T-helper 17 cell (primary cell): ENCODE measurements around the gene PLPP4. TPM values are rescaled to one million over a fixed set of nuclear protein-coding genes. Genes with fewer than 3 reads are reported as not detected.

Experiments
- ATAC-seq: fragments of 150-1000 bp; cut with Tn5 transposase; 2 replicates; pipeline ENCODE4 v1.10.0; 2021; ENCODE audit warnings: mild to moderate bottlenecking, moderate library complexity
- DNase-seq, 3 donors: peaks; one replicate each; pipeline versions ENCODE4 v3.0.0 to v3.0.0-alpha.2; 2020 to 2021
- H3K9me3 ChIP-seq: one replicate; pipeline ENCODE4 v1.7.0; 2013; ENCODE audit warnings: low read length, mild to moderate bottlenecking; ENCODE audit not compliant: control insufficient read depth, poor library complexity, severe bottlenecking
- H3K27ac Mint-ChIP-seq: one replicate; pipeline ENCODE4 v1.8.0; 2022; ENCODE audit warnings: mild to moderate bottlenecking, moderate library complexity, mixed read lengths
- H3K27me3 Mint-ChIP-seq: one replicate; pipeline ENCODE4 v1.8.0; 2022; ENCODE audit warnings: mixed read lengths
- H3K36me3 Mint-ChIP-seq: one replicate; pipeline ENCODE4 v1.8.0; 2022; ENCODE audit warnings: low read depth, mixed read lengths
- H3K4me1 Mint-ChIP-seq: one replicate; pipeline ENCODE4 v1.8.0; 2022; ENCODE audit warnings: mild to moderate bottlenecking, mixed read lengths
- H3K4me3 Mint-ChIP-seq: one replicate; pipeline ENCODE4 v1.8.0; 2022; ENCODE audit warnings: mild to moderate bottlenecking, moderate library complexity, mixed read lengths
- total RNA-seq, 4 donors: library from RNA in 2 of 4; stranded (reverse) in 2 of 4; gene quantifications; one replicate each; pipeline ENCODE4 v1.2.3 and lab custom pipeline; 2022 to 2026

The PLPP4 gene
- total RNA-seq, 2 donors from 2014 or later: not detected

DNA sequence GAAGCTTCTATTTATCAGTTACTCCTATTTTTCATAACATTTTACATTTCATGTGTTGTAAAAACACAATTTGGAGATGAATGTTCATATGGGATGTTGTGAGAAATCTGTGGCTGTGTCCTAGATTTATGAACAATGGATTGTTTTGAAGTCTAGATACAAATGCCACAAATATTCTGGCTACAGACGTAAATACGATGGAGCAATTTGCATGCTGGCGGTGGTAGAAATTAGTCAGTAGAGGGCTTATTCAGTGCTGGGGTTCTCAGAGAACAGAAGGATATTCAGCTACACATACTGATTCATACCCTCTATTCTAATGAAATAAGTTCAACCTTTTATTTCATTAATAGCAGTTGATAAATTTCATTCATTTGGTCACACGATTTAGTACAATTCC lies 48.8 kb downstream of the PLPP4 start:
- Mint-ChIP-seq H3K27me3 (no peaks in the 10 kb centered on the region), H3K27ac (no peak overlapping the region)

DNA sequence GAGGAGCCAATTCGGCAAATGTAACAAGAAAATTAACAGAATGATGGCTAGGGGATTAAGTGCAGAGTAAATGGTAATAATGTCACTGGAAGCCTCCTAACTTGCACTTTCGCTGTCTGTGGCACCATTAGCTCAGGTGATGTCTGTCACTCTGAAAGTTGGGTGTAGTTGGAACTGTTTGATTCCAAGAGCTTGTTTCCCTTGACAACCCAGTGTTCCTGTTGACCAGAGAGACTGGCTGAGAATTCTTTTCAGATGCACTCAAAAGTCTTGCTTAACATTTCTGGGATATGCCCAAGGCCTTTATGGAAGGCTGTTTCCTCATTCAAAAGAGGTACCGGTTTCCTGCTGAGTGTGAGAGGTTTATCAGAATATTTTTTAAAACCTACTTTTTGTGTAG lies 49.6 kb downstream of the PLPP4 start:
- no peaks in the 10 kb centered on the region for H3K27me3 Mint-ChIP-seq
- no peaks in the 10 kb centered on the region for H3K4me1 Mint-ChIP-seq
- no peak overlapping the region for H3K27ac Mint-ChIP-seq
- ATAC-seq (no peak), DNase-seq (no peak)
- H3K4me3 Mint-ChIP-seq: no peak overlapping the region
- H3K36me3 Mint-ChIP-seq: no peaks in the 10 kb centered on the region
- no peaks in the 10 kb centered on the region for H3K9me3 ChIP-seq

More for the DNA sequence above, 48.8 kb downstream of the PLPP4 start:
- Mint-ChIP-seq H3K4me1 (no peaks in the 10 kb centered on the region), H3K36me3 (no peaks in the 10 kb centered on the region), H3K4me3 (no peak overlapping the region)
- DNase-seq: no peak
- no peaks in the 10 kb centered on the region for H3K9me3 ChIP-seq
- ATAC-seq: no peak

DNA sequence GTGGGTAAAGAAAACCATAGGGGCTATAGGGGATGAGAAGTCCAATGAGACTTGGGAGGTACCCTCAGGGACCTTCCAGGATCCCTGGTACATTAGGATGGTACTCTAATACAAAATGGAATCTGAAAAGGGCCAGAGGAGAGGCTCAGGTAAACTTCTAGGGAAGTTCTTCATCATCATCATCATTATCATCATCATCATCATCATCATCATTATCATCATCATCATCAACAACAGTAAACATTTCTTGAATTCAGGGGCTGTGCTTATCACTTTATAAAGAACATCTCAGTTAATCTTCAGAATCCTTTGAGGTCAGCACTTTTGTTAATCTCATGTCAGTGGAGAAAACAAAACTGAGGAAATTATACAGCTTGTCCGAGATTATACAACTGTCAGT lies 50.1 kb downstream of the PLPP4 start:
- Mint-ChIP-seq H3K36me3 (no peaks in the 10 kb centered on the region), H3K27ac (no peak overlapping the region), H3K27me3 (no peaks in the 10 kb centered on the region), H3K4me3 (no peak overlapping the region), H3K4me1 (no peaks in the 10 kb centered on the region)
- ATAC-seq (no peak), DNase-seq (no peak)
- H3K9me3 ChIP-seq: no peaks in the 10 kb centered on the region

DNA sequence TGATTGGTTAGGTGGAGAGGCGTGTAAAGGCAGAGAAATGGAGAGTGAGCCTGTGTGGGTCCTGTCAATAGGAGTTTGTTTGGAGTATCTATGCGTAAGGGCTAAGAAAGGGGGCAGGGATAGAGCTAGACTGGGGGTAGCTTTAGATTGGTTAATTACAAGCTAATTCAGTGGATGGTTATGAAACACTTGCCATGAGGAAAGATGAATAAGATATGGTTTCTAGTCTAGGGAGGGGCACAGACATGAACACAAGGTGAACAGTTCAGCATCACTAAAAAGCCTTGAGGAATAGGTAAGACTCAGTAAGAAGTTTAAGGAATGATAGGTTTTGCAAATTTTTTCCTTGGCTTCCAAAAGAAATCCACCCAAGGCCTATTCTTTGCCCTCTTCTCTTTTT lies 50.6 kb downstream of the PLPP4 start:
- DNase-seq: no peak
- Mint-ChIP-seq H3K27ac (no peak overlapping the region), H3K27me3 (no peaks in the 10 kb centered on the region), H3K4me3 (no peak overlapping the region), H3K36me3 (no peaks in the 10 kb centered on the region), H3K4me1 (no peaks in the 10 kb centered on the region)
- ATAC-seq: no peak
- no peaks in the 10 kb centered on the region for H3K9me3 ChIP-seq

DNA sequence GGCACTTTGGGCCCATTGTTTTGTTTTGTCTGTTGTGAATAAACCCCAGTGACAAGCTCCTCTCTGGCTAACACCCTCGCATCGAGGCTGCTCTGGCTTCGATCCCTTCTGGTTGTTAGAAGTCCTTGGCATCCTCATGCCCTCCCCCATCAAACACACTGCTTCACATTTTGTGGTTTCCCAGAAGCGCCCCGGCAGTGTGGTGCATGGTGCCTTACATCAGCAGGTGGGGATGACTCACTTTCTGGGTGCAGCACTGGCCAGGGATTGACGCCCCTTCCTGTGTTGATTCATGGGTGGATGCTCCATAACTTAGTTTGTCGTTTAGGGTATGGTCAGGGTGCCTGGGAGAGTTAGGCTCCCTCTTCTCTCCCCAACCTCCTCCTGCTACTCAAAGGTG lies 51.4 kb downstream of the PLPP4 start:
- H3K4me1 Mint-ChIP-seq: no peaks in the 10 kb centered on the region
- H3K9me3 ChIP-seq: no peaks in the 10 kb centered on the region
- no peaks in the 10 kb centered on the region for H3K27me3 Mint-ChIP-seq
- H3K27ac Mint-ChIP-seq: no peak overlapping the region
- no peak for ATAC-seq
- H3K36me3 Mint-ChIP-seq: no peaks in the 10 kb centered on the region
- no peak for DNase-seq
- no peak overlapping the region for H3K4me3 Mint-ChIP-seq

DNA sequence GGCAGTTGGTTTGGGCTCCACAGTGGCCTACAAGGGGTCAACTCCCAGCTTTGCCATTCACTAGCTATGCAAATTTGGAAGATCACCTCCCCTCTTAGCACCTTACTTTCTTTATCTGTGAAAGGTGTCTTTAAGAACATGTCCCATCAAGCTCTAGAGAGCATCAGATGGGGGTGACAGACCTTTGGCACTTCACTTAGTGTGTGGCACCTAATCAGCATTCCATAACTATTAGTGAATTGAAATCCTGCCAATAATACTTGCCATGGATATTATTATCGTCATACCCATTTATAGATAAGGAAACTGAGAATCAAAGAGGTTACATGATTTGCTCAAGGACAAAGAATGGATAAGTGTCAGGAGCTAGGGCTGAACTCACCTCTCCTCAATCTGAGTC lies 51.9 kb downstream of the PLPP4 start:
- no peaks in the 10 kb centered on the region for H3K36me3 Mint-ChIP-seq
- no peak overlapping the region for H3K4me3 Mint-ChIP-seq

DNA sequence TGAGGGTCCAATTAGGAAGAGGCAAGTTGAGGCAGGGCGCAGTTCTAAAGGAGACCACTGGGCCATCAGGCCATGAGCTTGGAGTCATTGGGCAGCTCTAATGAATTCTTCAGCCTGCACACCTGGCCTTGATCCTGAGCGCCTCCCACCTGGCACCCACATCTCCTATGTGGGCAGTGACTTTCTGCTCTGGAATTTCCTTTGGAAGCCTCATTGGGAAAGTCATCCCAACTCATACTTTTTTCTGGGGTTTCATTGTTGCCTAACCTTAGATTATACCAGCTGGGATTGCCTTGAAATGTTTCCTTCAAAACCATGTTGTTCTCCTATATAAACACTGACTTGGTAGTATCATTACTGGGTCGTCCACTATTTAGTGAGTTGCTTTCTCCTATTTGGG lies 54.1 kb downstream of the PLPP4 start:
- ATAC-seq: no peak
- DNase-seq: no peak
- Mint-ChIP-seq H3K27me3 (no peaks in the 10 kb centered on the region), H3K36me3 (no peaks in the 10 kb centered on the region), H3K4me1 (no peaks in the 10 kb centered on the region), H3K27ac (no peak overlapping the region), H3K4me3 (no peak overlapping the region)
- no peaks in the 10 kb centered on the region for H3K9me3 ChIP-seq

More for the DNA sequence above, 51.9 kb downstream of the PLPP4 start:
- Mint-ChIP-seq H3K27me3 (no peaks in the 10 kb centered on the region), H3K27ac (no peak overlapping the region), H3K4me1 (no peaks in the 10 kb centered on the region)
- no peak for DNase-seq
- no peaks in the 10 kb centered on the region for H3K9me3 ChIP-seq
- no peak for ATAC-seq

DNA sequence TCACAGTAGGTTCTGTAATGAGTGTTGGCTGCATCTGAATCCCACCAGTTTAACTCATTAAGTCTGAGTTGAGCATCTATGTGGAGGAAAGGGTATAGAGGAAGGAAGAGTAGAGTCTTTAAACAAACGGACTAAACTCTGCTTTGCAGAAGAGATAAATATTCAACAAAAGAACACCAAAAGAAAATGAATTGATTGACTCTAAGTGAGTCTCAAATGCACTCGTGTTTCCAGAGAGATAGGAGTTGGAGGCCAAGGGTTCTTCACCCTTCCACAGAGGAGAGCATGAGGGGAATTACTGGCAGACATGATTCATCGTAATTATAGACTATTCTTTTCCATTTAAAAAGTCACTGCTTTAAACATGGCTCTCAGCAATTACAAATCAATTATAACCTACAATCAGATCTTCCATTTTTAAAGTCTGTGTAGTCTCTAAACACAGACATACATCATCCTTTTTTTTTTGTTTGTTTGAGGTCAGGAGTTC lies 56.3 kb downstream of the PLPP4 start:
- no peak for ATAC-seq
- H3K36me3 Mint-ChIP-seq: no peaks in the 10 kb centered on the region

DNA sequence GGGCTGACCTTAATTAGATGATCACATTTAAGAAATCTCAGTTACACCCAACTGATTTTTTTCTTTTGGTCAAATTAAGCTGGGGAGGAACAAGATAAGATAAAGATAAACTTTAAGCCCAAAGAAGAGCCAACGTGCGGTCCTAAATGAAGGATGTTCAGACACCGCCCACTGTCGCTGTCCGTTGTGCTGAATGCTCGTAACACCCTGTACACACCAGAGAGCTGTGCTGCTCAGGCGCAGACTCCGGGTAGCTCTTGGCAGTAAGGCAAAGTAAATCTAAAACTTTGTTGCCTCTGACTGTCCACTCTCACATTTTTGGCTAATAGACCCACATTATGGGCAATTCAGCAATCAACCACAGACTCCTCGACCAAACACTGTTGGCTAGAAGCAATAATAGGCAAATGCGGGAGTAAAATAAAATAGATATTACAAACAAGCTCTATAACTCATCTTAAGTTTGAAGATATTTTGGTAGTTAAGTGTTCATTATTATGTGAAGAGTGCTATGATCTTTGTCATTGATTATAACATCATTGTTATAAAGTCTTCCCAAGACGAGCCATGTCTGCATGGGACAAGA lies 57.1 kb downstream of the PLPP4 start:
- ATAC-seq (no peak), DNase-seq (no peak)
- Mint-ChIP-seq H3K27me3 (no peaks in the 10 kb centered on the region), H3K4me3 (no peak overlapping the region), H3K4me1 (no peaks in the 10 kb centered on the region), H3K27ac (no peak overlapping the region), H3K36me3 (no peaks in the 10 kb centered on the region)
- H3K9me3 ChIP-seq: no peaks in the 10 kb centered on the region

More for the DNA sequence above, 56.3 kb downstream of the PLPP4 start:
- DNase-seq: no peak
- Mint-ChIP-seq H3K27me3 (no peaks in the 10 kb centered on the region), H3K27ac (no peak overlapping the region), H3K4me1 (no peaks in the 10 kb centered on the region), H3K4me3 (no peak overlapping the region)
- no peaks in the 10 kb centered on the region for H3K9me3 ChIP-seq

DNA sequence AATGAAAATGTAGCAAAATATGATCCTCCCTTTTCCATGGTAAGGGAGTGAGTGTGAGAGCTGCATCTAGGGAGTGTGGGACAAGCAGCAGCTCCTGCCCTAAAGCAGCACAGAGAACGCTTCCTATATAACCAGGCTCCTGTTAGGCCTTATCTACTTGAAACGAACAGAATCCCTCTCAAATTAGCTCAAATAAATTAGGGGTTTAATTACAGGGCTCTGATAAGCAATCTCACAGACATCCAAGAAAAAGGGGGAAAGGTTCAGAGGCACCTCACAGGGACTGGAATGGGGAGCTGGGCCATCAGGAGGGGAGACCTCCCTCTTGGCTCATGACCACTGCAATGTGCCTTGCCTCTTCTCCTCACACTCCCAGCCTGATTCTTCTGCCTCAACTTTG lies 57.9 kb downstream of the PLPP4 start:
- H3K36me3 Mint-ChIP-seq: no peaks in the 10 kb centered on the region
- H3K27ac Mint-ChIP-seq: no peak overlapping the region
- DNase-seq (no peak), ATAC-seq (no peak)
- H3K4me1 Mint-ChIP-seq: no peaks in the 10 kb centered on the region
- H3K4me3 Mint-ChIP-seq: no peak overlapping the region
- no peaks in the 10 kb centered on the region for H3K9me3 ChIP-seq
- no peaks in the 10 kb centered on the region for H3K27me3 Mint-ChIP-seq

DNA sequence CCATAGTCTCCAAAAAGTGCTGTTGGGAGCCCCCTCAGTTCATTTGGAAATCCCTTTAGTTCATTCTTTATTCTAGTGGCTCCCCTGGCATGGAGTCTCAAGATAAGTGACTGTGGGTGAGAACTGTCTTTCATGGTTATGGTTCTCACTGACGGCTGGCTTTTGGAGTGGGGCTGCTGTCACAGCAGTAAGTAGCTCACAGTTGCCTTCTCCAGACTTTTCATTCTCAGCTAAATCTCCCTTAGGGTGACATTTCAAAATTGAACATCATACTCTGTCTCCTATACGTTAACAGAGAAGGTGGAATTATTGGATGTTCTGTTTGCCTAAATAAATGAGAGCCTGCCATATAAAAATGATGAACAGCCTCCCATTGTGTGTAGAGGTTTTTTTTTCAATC lies 58.7 kb downstream of the PLPP4 start:
- Mint-ChIP-seq H3K4me1 (no peaks in the 10 kb centered on the region), H3K27me3 (no peaks in the 10 kb centered on the region), H3K4me3 (no peak overlapping the region), H3K27ac (no peak overlapping the region), H3K36me3 (no peaks in the 10 kb centered on the region)
- DNase-seq: no peak
- H3K9me3 ChIP-seq: no peaks in the 10 kb centered on the region
- no peak for ATAC-seq

DNA sequence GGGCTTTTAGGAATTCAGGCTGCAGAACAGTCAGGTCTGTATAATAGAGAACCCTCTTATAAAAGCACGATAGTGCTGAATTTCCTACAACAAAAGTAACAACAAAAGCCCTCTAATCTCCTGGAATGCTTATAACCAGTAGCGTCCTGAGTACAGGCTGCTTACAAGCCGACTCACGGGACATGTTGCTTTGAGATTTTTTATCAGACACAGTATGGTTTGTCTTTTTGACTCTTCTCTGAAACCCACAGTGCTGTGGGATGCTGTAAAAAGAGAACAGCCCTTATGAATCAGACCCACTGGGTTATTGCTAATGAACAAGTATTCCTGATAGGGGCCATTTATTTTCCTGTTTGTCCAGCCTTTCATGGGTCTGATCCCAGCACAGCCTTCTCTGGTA lies 59.4 kb downstream of the PLPP4 start:
- H3K4me1 Mint-ChIP-seq: no peaks in the 10 kb centered on the region
- DNase-seq (no peak), ATAC-seq (no peak)
- no peaks in the 10 kb centered on the region for H3K9me3 ChIP-seq
- no peaks in the 10 kb centered on the region for H3K36me3 Mint-ChIP-seq
- no peaks in the 10 kb centered on the region for H3K27me3 Mint-ChIP-seq
- no peak overlapping the region for H3K27ac Mint-ChIP-seq
- H3K4me3 Mint-ChIP-seq: no peak overlapping the region

DNA sequence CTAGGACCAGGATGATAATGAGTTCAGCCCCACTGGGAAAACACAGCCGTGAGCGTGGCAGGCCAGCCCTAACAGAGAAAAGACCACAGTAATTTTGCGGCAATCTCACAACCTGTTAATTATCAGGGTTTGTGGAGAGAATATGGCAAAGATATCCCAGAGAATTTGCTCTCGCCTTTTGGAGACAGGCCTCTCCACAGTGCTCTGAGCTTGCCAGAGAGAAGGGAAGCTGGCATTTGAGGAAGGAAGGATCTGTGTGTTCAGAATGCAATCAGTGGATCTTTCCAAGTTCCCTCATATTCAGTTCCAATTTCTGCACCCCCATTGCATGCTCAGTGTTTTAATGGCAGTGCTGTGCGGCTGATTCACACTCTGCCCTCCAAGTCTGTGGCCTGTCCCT lies 60.2 kb downstream of the PLPP4 start:
- Mint-ChIP-seq H3K27ac (no peak overlapping the region), H3K36me3 (no peaks in the 10 kb centered on the region), H3K4me1 (no peaks in the 10 kb centered on the region), H3K27me3 (no peaks in the 10 kb centered on the region), H3K4me3 (no peak overlapping the region)
- H3K9me3 ChIP-seq: no peaks in the 10 kb centered on the region
- DNase-seq (no peak), ATAC-seq (no peak)

DNA sequence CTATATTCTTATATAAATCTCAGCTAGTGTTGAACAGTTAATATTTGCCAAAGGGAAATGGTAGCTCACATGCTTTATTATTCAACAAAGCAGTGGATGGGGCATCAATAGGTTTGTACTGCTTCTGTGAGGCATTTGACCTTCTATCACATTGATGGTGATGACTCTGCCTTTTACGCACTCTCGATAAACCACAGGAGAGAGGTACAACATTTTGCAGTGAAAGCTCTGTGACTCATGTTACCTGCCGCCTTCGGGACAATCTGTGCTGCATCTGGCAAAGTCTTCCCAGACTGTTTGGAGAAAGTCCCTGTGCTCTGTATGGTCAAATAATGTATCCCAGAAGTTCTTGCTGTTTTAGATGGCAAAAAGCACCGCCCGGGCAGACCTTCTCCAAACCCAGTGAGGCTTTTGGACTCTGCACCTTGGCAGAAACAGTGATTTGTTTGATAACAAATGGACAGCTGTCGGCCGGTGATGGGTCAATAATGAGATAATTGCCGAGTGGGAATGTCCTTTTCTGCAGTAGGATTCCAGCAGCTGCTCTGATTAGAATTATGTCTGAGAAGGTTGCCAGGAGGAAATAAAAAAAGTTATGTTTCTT lies 61.0 kb downstream of the PLPP4 start:
- ATAC-seq (no peak), DNase-seq (no peak)
- Mint-ChIP-seq H3K36me3 (no peaks in the 10 kb centered on the region), H3K4me3 (no peak overlapping the region), H3K4me1 (no peaks in the 10 kb centered on the region), H3K27me3 (no peaks in the 10 kb centered on the region), H3K27ac (no peak overlapping the region)
- no peaks in the 10 kb centered on the region for H3K9me3 ChIP-seq
